Measurements from ENCODE around the gene IPO13.

IPO13 gene, protein sequence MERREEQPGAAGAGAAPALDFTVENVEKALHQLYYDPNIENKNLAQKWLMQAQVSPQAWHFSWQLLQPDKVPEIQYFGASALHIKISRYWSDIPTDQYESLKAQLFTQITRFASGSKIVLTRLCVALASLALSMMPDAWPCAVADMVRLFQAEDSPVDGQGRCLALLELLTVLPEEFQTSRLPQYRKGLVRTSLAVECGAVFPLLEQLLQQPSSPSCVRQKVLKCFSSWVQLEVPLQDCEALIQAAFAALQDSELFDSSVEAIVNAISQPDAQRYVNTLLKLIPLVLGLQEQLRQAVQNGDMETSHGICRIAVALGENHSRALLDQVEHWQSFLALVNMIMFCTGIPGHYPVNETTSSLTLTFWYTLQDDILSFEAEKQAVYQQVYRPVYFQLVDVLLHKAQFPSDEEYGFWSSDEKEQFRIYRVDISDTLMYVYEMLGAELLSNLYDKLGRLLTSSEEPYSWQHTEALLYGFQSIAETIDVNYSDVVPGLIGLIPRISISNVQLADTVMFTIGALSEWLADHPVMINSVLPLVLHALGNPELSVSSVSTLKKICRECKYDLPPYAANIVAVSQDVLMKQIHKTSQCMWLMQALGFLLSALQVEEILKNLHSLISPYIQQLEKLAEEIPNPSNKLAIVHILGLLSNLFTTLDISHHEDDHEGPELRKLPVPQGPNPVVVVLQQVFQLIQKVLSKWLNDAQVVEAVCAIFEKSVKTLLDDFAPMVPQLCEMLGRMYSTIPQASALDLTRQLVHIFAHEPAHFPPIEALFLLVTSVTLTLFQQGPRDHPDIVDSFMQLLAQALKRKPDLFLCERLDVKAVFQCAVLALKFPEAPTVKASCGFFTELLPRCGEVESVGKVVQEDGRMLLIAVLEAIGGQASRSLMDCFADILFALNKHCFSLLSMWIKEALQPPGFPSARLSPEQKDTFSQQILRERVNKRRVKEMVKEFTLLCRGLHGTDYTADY

DNA sequence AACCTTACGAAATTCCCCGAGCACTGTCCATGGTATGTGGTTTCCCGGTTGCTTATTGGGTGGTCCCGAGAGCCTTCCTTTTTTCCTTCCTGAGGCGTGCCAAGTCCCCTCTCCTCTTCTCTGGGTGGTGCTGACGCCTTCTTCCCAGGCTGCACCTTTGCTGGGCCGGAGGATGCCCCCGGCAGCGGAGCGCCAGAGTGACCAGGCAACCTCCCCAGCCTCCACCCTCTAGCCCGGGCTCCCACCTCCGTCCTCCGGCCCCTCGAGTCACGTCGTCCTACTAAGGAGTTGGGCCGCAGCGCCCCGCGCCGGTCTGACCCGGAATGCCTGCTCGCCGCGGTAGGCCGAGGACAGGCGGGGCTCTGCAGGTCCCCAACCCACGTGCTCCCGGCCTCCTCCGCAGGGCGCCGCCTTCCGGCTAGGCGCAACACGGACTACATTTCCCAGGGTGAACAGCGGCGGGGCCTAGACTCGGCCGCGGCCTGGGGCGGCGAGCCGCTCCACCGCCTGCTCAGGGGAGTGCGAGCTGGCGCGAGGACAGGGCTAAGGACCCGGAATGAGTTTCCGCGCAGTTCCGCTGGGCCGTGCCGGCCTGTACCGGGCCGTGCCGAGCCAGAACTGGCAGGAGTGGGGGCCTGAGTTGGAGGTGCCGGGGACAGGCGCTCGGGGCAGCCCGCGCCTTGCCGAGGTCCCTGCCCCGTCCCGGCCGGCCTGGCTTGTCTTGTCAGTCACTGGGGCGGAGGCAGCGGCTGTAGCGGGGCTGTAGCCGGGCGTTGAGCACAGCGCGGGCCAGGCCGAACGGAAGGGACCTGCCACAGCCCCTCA, at the start of gene IPO13:
Gene IPO13, plus strand, starts transcription at position 715 of the 825 bp plus-strand sequence. CDS start 651 bp downstream, outside the sequence.
- Histone ChIP-seq H3K4me3 (ENCODE audit: low read depth, low read length) (peak within 1 kb of the TSS; percentile 66), H3K27me3 (ENCODE audit: insufficient read depth, low read depth, severe bottlenecking) (no peaks in the 10 kb centered on the region), H3K36me3 (peaks cover 14% of the 10 kb centered on the region), H3K27ac (peak within 1 kb of the TSS; percentile 100), H3K9me3 (ENCODE audit: severe bottlenecking) (no peaks in the 10 kb centered on the region)
- peak; percentile 97 for DNase-seq
- TF ChIP-seq, protein P1, sequence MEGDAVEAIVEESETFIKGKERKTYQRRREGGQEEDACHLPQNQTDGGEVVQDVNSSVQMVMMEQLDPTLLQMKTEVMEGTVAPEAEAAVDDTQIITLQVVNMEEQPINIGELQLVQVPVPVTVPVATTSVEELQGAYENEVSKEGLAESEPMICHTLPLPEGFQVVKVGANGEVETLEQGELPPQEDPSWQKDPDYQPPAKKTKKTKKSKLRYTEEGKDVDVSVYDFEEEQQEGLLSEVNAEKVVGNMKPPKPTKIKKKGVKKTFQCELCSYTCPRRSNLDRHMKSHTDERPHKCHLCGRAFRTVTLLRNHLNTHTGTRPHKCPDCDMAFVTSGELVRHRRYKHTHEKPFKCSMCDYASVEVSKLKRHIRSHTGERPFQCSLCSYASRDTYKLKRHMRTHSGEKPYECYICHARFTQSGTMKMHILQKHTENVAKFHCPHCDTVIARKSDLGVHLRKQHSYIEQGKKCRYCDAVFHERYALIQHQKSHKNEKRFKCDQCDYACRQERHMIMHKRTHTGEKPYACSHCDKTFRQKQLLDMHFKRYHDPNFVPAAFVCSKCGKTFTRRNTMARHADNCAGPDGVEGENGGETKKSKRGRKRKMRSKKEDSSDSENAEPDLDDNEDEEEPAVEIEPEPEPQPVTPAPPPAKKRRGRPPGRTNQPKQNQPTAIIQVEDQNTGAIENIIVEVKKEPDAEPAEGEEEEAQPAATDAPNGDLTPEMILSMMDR (IDR thresholded peaks at IDR 0.05; ENCODE audit: low read depth, low read length): peak; percentile 85

DNA sequence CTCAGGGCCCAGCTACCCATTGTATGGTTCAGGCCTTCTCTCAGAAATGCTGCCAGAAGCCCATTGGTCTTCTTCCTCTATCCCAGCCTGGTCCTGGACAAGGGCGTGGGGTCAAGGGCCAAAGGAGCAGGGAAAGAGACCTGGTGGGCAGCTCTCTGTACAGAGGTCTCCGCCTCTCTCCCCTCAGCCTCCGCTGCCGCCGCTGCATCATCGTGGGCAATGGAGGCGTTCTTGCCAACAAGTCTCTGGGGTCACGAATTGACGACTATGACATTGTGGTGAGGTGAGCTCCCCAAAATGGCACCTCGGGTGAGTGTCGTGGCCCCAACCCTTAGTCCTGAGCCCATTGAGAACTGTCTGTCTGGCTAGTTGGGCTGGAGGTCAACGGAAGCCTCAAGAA, 47.8 kb upstream of the IPO13 start:
- no peaks in the 10 kb centered on the region for H3K36me3 ChIP-seq
- no peaks in the 10 kb centered on the region for H3K9me3 ChIP-seq (ENCODE audit: severe bottlenecking)
- DNase-seq: no peak
- no peak overlapping the region for H3K4me3 ChIP-seq (ENCODE audit: low read depth, low read length)
- H3K27me3 ChIP-seq (ENCODE audit: insufficient read depth, low read depth, severe bottlenecking): no peaks in the 10 kb centered on the region
- TF ChIP-seq, protein P1 (IDR thresholded peaks at IDR 0.05; ENCODE audit: low read depth, low read length): no peak
- H3K27ac ChIP-seq: no peak overlapping the region

DNA sequence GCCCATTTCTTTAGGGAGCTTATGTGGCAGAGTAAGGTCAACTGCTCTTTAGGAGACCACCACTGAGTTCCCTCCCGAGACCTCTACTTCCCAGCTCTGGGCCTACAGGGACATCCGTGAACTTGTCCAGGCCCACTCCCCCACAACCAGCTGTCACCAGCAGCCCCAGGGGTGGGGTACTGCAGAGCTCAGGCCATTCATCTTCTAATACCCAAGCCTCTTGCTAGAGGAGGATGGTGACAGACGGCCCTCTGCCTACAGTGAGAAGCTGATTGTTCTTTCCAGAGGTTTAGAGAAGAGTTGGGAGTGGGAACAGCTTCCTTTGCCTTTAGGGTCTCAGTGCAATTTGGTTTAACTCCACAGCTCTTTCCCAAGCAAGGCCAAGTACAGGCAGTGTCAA, 46.4 kb upstream of the IPO13 start:
- TF ChIP-seq, protein P1 (IDR thresholded peaks at IDR 0.05; ENCODE audit: low read depth, low read length): no peak
- H3K9me3 ChIP-seq (ENCODE audit: severe bottlenecking): no peaks in the 10 kb centered on the region
- no peak overlapping the region for H3K4me3 ChIP-seq (ENCODE audit: low read depth, low read length)
- H3K36me3 ChIP-seq: no peaks in the 10 kb centered on the region
- no peaks in the 10 kb centered on the region for H3K27me3 ChIP-seq (ENCODE audit: insufficient read depth, low read depth, severe bottlenecking)
- H3K27ac ChIP-seq: no peak overlapping the region
- DNase-seq: peak; percentile 55

DNA sequence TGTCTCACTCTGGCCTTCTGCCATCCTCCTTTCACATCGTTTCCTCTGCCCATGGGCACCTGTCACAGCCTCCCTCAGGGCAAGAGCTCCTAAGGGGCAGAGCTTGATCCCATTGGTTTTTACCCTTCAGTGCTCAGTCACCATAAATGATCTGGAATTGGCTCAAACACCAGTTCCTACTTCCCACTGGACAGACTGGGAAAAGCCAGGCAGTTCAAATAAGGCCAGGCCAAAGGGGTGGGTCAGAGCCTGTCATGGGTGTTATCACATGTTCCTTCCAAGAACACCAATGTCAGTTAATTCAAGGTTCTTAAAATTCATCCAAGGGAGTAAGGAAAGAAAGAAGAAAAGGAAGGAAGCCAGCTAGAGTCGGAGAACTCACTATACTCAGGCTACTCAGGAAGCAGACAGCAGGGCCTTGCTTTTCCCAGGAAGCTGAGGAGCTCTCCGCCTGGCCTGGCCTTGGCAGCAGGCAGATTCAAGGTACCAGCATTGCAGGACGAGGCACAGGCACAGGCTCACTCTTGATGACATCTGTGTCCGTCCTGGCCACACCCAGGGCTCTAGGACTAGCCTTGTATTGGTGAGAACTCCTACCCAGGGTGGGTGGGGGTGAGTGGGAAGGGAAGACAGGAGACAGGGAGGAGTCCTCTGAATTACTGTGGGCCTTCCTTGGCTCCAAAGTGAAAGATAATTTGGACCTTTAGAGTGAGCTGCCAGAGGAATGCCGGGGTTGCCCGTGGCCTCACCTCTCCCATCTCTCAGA, 45.4 kb upstream of the IPO13 start:
- no peaks in the 10 kb centered on the region for H3K27me3 ChIP-seq (ENCODE audit: insufficient read depth, low read depth, severe bottlenecking)
- no peaks in the 10 kb centered on the region for H3K9me3 ChIP-seq (ENCODE audit: severe bottlenecking)
- H3K27ac ChIP-seq: no peak overlapping the region
- TF ChIP-seq, protein P1 (IDR thresholded peaks at IDR 0.05; ENCODE audit: low read depth, low read length): no peak
- no peak overlapping the region for H3K4me3 ChIP-seq (ENCODE audit: low read depth, low read length)
- no peak for DNase-seq
- no peaks in the 10 kb centered on the region for H3K36me3 ChIP-seq
